RWPE1 (cell line): ENCODE measurements around the gene ARHGEF12.
A peak's percentile ranks its signal among the peaks of the same experiment; 100 is the strongest.

Experiments
- CTCF ChIA-PET: fragments of 350-600 bp; sonication (Branson Sonifier 250); formaldehyde crosslinking; extraction: SDS; loops from one replicate; lab custom pipeline; 2021; lab: Yijun Ruan, JAX
- POLR2A ChIA-PET: fragments of 400-600 bp; formaldehyde crosslinking; extraction: SDS; loops from one replicate; lab custom pipeline; 2020; ENCODE audit warnings: antibody characterized with exemption; ENCODE audit not compliant: low non-redundant PET; lab: Yijun Ruan, JAX
- DNase-seq: peaks from one replicate; pipeline ENCODE4 v3.0.0; 2012; ENCODE audit warnings: low spot score
- H3K27ac ChIP-seq: fragments of 450-650 bp; 2 replicates; pipeline ENCODE4 v1.5.1; 2017
- TF ChIP-seq, protein P1 (sequence below): fragments of 450-650 bp; conservative IDR thresholded peaks from 2 replicates; pipeline ENCODE4 v1.5.1; 2017; ENCODE audit warnings: low read depth, mild to moderate bottlenecking

ARHGEF12 gene

DNA sequence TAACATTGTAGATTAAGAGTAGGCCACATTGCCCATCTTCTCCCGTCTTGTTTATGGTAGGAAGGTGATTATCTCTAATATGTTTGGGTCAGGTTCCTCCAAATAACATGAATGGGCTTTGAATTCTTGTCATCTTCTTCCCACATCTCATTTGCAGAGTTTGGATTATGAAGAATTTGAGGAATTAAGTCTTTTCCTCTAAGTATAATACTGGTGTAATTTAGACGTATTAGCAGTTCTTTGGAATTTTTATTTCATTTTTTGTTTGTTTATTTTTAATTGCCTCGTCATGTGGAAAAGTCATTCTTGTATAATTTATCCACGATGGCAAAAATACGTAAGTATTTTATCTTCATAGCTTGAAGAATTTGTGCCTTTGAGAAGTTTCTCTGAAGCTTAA lies 73.4 kb downstream of the ARHGEF12 start:
- ChIA-PET CTCF (interaction anchor here (0.8 kb wide), 1 partner anchor 68 kb away, joined by 3 read pairs; no protein-coding TSS in a partner anchor), POLR2A (no interaction called here)
- DNase-seq, result no peak
- H3K27ac ChIP-seq, result no peak overlapping the region
- TF ChIP-seq, protein P1, sequence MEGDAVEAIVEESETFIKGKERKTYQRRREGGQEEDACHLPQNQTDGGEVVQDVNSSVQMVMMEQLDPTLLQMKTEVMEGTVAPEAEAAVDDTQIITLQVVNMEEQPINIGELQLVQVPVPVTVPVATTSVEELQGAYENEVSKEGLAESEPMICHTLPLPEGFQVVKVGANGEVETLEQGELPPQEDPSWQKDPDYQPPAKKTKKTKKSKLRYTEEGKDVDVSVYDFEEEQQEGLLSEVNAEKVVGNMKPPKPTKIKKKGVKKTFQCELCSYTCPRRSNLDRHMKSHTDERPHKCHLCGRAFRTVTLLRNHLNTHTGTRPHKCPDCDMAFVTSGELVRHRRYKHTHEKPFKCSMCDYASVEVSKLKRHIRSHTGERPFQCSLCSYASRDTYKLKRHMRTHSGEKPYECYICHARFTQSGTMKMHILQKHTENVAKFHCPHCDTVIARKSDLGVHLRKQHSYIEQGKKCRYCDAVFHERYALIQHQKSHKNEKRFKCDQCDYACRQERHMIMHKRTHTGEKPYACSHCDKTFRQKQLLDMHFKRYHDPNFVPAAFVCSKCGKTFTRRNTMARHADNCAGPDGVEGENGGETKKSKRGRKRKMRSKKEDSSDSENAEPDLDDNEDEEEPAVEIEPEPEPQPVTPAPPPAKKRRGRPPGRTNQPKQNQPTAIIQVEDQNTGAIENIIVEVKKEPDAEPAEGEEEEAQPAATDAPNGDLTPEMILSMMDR, result no peak

DNA sequence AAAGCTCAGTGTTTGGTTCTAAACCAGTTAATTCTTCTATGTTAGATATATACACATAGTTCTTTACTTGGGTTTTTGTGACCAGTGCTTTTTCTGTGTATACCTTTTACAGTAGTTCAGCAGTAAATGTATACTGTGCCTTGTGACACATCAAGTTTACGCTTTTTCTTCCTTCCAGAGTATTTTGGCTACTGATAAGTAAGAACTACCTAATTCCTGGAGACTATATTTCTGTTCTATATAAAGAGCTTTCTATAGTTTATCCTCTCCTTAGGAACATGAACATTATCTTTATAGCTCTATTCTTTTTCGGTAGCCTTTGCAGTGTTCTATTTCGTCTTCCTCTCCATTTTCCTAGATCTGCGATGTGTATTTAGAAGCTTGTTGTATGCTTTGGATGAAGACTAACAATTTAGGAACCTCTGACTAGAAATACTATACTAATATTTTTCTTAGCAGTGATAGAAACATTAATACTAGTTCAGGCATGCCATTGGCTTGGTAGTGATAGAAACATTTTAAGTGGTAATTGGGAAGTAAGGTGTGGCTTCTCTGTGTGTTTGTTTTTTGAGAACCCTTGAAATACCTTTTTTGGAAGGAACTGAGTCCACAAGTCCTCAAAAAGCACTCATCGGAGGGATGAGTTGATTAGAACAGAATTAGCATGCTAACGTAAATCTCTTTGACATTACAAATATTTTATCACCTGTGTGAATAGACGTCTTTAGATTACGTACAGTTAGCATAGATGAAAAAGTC lies 74.6 kb downstream of the ARHGEF12 start:
- DNase-seq, result no peak
- TF ChIP-seq, protein P1, result no peak
- ChIA-PET CTCF (no interaction called here), POLR2A (interaction anchor here (0.6 kb wide), 1 partner anchor 49 kb away, joined by 4 read pairs; no protein-coding TSS in a partner anchor)
- H3K27ac ChIP-seq, result no peak overlapping the region

DNA sequence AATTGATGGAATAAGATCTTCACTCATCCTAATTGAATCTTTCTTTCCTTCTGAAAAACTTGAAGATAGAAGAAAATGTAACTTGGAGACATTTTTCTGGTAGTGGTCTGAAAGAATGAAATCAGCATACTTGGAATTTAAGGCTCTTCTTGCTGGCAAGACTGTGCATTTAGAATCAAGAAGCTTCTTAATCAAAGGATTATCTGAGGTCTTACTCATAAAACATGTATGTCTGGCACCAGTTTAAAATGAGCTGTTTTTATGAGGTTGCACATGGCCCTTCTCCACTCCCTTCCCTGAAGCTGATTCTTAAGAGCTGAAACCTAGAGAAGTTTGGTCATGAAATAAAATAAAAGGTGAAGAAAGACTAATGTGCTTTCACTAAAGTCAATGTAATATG lies 77.3 kb downstream of the ARHGEF12 start:
- peak; percentile 49 for DNase-seq
- TF ChIP-seq, protein P1, result no peak
- ChIA-PET POLR2A (no interaction called here), CTCF (interaction anchor here (1.0 kb wide), 1 partner anchor 78 kb away, joined by 5 read pairs; no protein-coding TSS in a partner anchor)
- no peak overlapping the region for H3K27ac ChIP-seq

DNA sequence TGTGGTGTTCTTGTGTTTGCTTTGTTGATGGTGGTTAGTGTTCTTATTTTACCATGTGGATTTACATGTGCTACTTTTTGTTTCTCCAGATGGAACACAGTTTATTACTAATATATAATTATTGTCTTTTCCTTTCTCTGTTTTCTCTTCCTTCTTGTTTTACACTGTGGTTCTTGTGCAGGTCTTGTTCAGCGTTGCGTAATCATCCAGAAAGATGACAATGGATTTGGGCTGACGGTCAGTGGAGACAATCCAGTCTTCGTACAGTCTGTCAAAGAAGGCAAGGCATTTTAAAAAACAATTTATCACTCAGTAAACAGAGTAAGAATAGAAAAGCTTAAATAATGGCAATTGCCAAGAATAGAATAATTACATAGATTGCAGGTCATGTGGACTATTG lies 84.4 kb downstream of the ARHGEF12 start:
- CTCF ChIA-PET, result interaction anchor here (0.6 kb wide), 1 partner anchor 14 kb away, joined by 4 read pairs; no protein-coding TSS in a partner anchor
- POLR2A ChIA-PET, result no interaction called here
- TF ChIP-seq, protein P1, result no peak
- DNase-seq, result no peak
- no peak overlapping the region for H3K27ac ChIP-seq

DNA sequence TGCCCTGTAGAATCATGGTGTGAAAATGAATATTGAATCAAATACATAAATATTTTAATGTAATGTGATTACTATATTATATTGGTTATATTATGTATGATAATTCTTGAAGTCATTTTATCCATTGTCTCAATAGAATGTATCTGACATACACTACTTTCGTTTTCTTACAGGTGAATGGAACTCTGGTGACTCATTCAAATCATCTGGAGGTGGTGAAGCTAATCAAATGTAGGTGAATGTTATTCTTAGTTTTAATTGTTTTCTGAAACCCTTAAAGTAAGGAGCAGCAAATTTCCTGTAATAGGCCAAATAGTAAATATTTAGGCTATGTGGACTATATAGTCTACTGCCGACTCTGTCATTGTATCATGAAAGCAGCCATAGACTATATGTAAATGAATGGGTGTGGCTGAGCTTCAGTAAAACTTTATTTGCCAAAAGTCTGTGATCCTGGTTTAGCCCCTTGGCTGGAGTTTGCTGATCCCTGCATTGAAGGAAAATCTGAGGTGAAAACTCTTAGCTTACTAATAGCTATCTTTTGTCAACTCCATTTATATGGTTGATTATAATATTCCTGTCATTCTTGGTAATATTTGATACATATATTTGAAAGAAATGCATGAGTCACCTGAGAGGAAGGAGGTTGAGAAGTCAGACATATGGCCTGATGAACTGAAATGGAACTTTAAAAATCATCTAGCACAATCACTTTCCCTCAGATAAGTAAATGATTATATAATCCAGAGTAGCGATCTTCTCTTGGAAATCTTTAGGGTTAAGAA lies 88.2 kb downstream of the ARHGEF12 start:
- CTCF ChIA-PET, result interaction anchor here (0.6 to 0.7 kb wide), 2 partner anchors 60 to 117 kb away, joined by 3 read pairs; no protein-coding TSS in a partner anchor
- H3K27ac ChIP-seq, result 0 out of 2 replicates have a peak overlapping the region, but pooled peaks have one; percentile 26
- POLR2A ChIA-PET, result no interaction called here
- DNase-seq, result peak; percentile 48
- TF ChIP-seq, protein P1, result no peak

DNA sequence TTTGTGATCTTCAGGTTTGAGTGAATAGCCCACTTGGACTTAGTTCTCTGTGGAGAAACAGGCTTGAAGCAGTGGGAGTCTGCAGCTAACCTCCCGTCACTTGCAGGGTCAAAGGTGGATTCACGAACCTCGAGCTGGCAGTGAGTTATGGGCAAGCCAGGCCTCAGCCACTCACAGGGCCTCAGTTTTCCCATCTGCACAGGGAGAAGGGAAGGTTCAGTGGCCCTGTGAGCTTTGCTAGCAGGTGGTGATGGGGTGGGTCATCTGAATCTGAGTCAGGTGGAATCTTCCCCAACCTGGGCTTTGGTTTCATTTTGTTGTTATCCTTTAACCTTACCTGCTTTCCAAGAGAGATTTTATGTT lies 88.7 kb downstream of the ARHGEF12 start:
- no peak for DNase-seq
- ChIA-PET CTCF (interaction anchor here (0.6 kb wide), 1 partner anchor 61 kb away, joined by 3 read pairs; no protein-coding TSS in a partner anchor), POLR2A (no interaction called here)
- TF ChIP-seq, protein P1, result no peak
- 0 out of 2 replicates have a peak overlapping the region, but pooled peaks have one; percentile 26 for H3K27ac ChIP-seq
